GM23248 (cell line): ENCODE data around the gene CTNNB1. TPM values are rescaled to one million over a fixed set of nuclear protein-coding genes. Genes with fewer than 3 reads are reported as not detected.

Experiments
- DNase-seq: peaks from one replicate; pipeline ENCODE4 v3.0.0-alpha.2; 2015
- H2AFZ ChIP-seq: fragments of 200-600 bp; sonication (generic); 2 replicates; pipeline ENCODE4 v1.6.1; 2016; ENCODE audit warnings: antibody characterized with exemption
- H3F3A ChIP-seq: fragments of 200-600 bp; sonication (generic); 2 replicates; pipeline ENCODE4 v1.6.1; 2016; ENCODE audit warnings: mild to moderate bottlenecking, antibody characterized with exemption, mixed run types; ENCODE audit not compliant: insufficient read depth
- H3K27ac ChIP-seq: fragments of 200-600 bp; sonication (generic); 2 replicates; pipeline ENCODE4 v1.5.1; 2016; ENCODE audit warnings: mild to moderate bottlenecking
- H3K27me3 ChIP-seq: fragments of 200-600 bp; sonication (generic); replicated peaks from 2 replicates; pipeline ENCODE4 v1.6.1; 2016; ENCODE audit warnings: mild to moderate bottlenecking; ENCODE audit not compliant: insufficient read depth
- H3K36me3 ChIP-seq: fragments of 200-600 bp; sonication (generic); 2 replicates; pipeline ENCODE4 v1.6.1; 2016; ENCODE audit warnings: low read depth, mild to moderate bottlenecking
- H3K4me1 ChIP-seq: fragments of 200-600 bp; sonication (generic); 2 replicates; pipeline ENCODE4 v1.6.1; 2016; ENCODE audit warnings: mild to moderate bottlenecking; ENCODE audit not compliant: insufficient read depth
- H3K4me2 ChIP-seq: fragments of 200-600 bp; sonication (generic); one replicate; pipeline ENCODE4 v1.6.1; 2016; ENCODE audit warnings: mild to moderate bottlenecking; ENCODE audit not compliant: unreplicated experiment
- H3K4me3 ChIP-seq: fragments of 200-600 bp; sonication (generic); 2 replicates; pipeline ENCODE4 v1.5.1; 2016; ENCODE audit warnings: mild to moderate bottlenecking
- H3K79me2 ChIP-seq: fragments of 200-600 bp; sonication (generic); 2 replicates; pipeline ENCODE4 v1.6.1; 2016; ENCODE audit warnings: mild to moderate bottlenecking; ENCODE audit not compliant: insufficient read depth
- H3K9ac ChIP-seq: fragments of 200-600 bp; sonication (generic); 2 replicates; pipeline ENCODE4 v1.6.1; 2016; ENCODE audit warnings: mild to moderate bottlenecking
- H3K9me2 ChIP-seq: fragments of 200-600 bp; sonication (generic); 2 replicates; pipeline ENCODE4 v1.6.1; 2016; ENCODE audit warnings: mixed run types, mild to moderate bottlenecking, moderate library complexity; ENCODE audit not compliant: insufficient read depth
- H3K9me3 ChIP-seq: fragments of 200-600 bp; sonication (generic); one replicate; pipeline ENCODE4 v1.6.1; 2017; ENCODE audit warnings: low read depth
- H4K20me1 ChIP-seq: fragments of 200-600 bp; sonication (generic); 2 replicates; pipeline ENCODE4 v1.6.0; 2016; ENCODE audit not compliant: insufficient read depth
- EZH2 ChIP-seq: fragments of 200-600 bp; sonication (generic); IDR thresholded peaks from 2 replicates; pipeline ENCODE4 v1.6.1; 2018; ENCODE audit warnings: antibody characterized with exemption, mild to moderate bottlenecking; ENCODE audit not compliant: insufficient read depth, poor library complexity, severe bottlenecking
- EZH2phosphoT487 ChIP-seq: fragments of 200-600 bp; sonication (generic); IDR thresholded peaks from 2 replicates; pipeline ENCODE4 v1.6.1; 2018; ENCODE audit warnings: antibody characterized with exemption, moderate library complexity, mild to moderate bottlenecking, low read depth; ENCODE audit not compliant: insufficient read depth
- WGBS, 2 experiments: methylation state at CpG; one replicate each; pipeline ENCODE4 v1.1.6; 2015 to 2017; ENCODE audit warnings: low lambda C conversion rate in 2 of 2, low coverage in 1 of 2; ENCODE audit errors: missing lambda C conversion rate in 2 of 2; 5-methylcytosine and 5-hydroxymethylcytosine counted together
- in situ Hi-C: fragments of 300-500 bp; cut with MboI; formaldehyde crosslinking; loops from 2 replicates; pipeline ENCODE4 v1.15.0; 2020
- polyA plus RNA-seq: library from polyadenylated mRNA; unstranded; fragments of >200 nt; fragmentation: Nextera tagmentation; extraction: Ambion mirVana; gene quantifications from 2 replicates; pipeline ENCODE4 v1.2.1, GENCODE V29; 2016
- total RNA-seq: library from RNA; depleted of rRNA; stranded (reverse); fragments of >200 nt; shearing (Covaris generic); gene quantifications from 2 replicates; pipeline ENCODE4 v1.2.3, GENCODE V29; 2014

CTNNB1 gene
- total and polyA plus RNA-seq, 2 experiments from 2014 or later: 182 to 492 TPM

- H3K9ac ChIP-seq: no peak overlapping the region
- H3K4me2 ChIP-seq: no peak overlapping the region
- TF ChIP-seq EZH2phosphoT487: no peak
- TF ChIP-seq EZH2: no peak
- no peak for DNase-seq
- in situ Hi-C loops: no loop called here
- H3K79me2 ChIP-seq: no peaks in the 10 kb centered on the region
- no peaks in the 10 kb centered on the region for H3K9me2 ChIP-seq
- no peak overlapping the region for H2AFZ ChIP-seq
- peaks cover 6% of the 10 kb centered on the region; the same call in 1 of the 2 replicates for H3K27me3 ChIP-seq
- H3K4me1 ChIP-seq: no peaks in the 10 kb centered on the region
- H3K9me3 ChIP-seq: no peaks in the 10 kb centered on the region
- H3F3A ChIP-seq: no peaks in the 10 kb centered on the region
- H3K4me3 ChIP-seq: no peak overlapping the region
- H3K27ac ChIP-seq: no peak overlapping the region
- H4K20me1 ChIP-seq: no peaks in the 10 kb centered on the region
- WGBS, 2 experiments: 0 to 4% methylated on average over 1 of the region's 1 CpG
- no peaks in the 10 kb centered on the region for H3K36me3 ChIP-seq
Observed at GRCh38 chr3:41186297-41186696, 13.0 kb upstream of the CTNNB1 start.

- H3F3A ChIP-seq: no peaks in the 10 kb centered on the region
- H3K4me2 ChIP-seq: no peak overlapping the region
- H3K9me2 ChIP-seq: no peaks in the 10 kb centered on the region
- no peaks in the 10 kb centered on the region for H3K9me3 ChIP-seq
- H3K4me1 ChIP-seq: no peaks in the 10 kb centered on the region
- WGBS, 2 experiments: 62 to 64% methylated on average over 3 of the region's 3 CpGs
- no peaks in the 10 kb centered on the region for H3K79me2 ChIP-seq
- no peak overlapping the region for H3K27ac ChIP-seq
- H3K4me3 ChIP-seq: no peak overlapping the region
- TF ChIP-seq EZH2phosphoT487: no peak
- TF ChIP-seq EZH2: no peak
- H3K27me3 ChIP-seq: peaks cover 6% of the 10 kb centered on the region; the same call in 1 of the 2 replicates
- no peaks in the 10 kb centered on the region for H4K20me1 ChIP-seq
- H3K36me3 ChIP-seq: no peaks in the 10 kb centered on the region
- in situ Hi-C loops: no loop called here
- no peak overlapping the region for H3K9ac ChIP-seq
- DNase-seq: no peak
- H2AFZ ChIP-seq: no peak overlapping the region
Observed at GRCh38 chr3:41188306-41188705, 11.0 kb upstream of the CTNNB1 start.

- no peaks in the 10 kb centered on the region for H3K79me2 ChIP-seq
- no peak overlapping the region for H3K27ac ChIP-seq
- TF ChIP-seq EZH2 (no peak), EZH2phosphoT487 (no peak)
- no peaks in the 10 kb centered on the region for H3K27me3 ChIP-seq
- H2AFZ ChIP-seq: no peak overlapping the region
- no peaks in the 10 kb centered on the region for H3K4me1 ChIP-seq
- H3K36me3 ChIP-seq: no peaks in the 10 kb centered on the region
- no peaks in the 10 kb centered on the region for H3K9me2 ChIP-seq
- in situ Hi-C loops: no loop called here
- no peaks in the 10 kb centered on the region for H3K9me3 ChIP-seq
- no peaks in the 10 kb centered on the region for H4K20me1 ChIP-seq
- no peak overlapping the region for H3K4me3 ChIP-seq
- 85 to 92% methylated on average over 1 of the region's 1 CpG for WGBS, 2 experiments
- no peak overlapping the region for H3K9ac ChIP-seq
- no peak overlapping the region for H3K4me2 ChIP-seq
- no peaks in the 10 kb centered on the region for H3F3A ChIP-seq
- DNase-seq: no peak
Observed at GRCh38 chr3:41190509-41191284, 8.6 kb upstream of the CTNNB1 start.

- no peak overlapping the region for H3K9ac ChIP-seq
- H2AFZ ChIP-seq: no peak overlapping the region
- no peak overlapping the region for H3K4me3 ChIP-seq
- H4K20me1 ChIP-seq: no peaks in the 10 kb centered on the region
- 71 to 79% methylated on average over 1 of the region's 1 CpG for WGBS, 2 experiments
- H3K36me3 ChIP-seq: no peaks in the 10 kb centered on the region
- TF ChIP-seq EZH2: no peak
- no peaks in the 10 kb centered on the region for H3K79me2 ChIP-seq
- no peaks in the 10 kb centered on the region for H3K4me1 ChIP-seq
- H3K9me2 ChIP-seq: no peaks in the 10 kb centered on the region
- in situ Hi-C loops: no loop called here
- H3K27me3 ChIP-seq: no peaks in the 10 kb centered on the region
- no peaks in the 10 kb centered on the region for H3K9me3 ChIP-seq
- no peak for DNase-seq
- no peak overlapping the region for H3K4me2 ChIP-seq
- H3K27ac ChIP-seq: no peak overlapping the region
- no peaks in the 10 kb centered on the region for H3F3A ChIP-seq
Observed at GRCh38 chr3:41192885-41193284, 6.4 kb upstream of the CTNNB1 start.
